COLO668 (cell line): Measurements from ENCODE around the gene COMMD10.

Experiments
- DNase-seq: peaks from one replicate; lab custom pipeline; 2025; ENCODE audit not compliant: unreplicated experiment; lab: John Stamatoyannopoulos, UW

The COMMD10 gene

GRCh38 chr5:116281309-116281708, 196.5 kb downstream of the COMMD10 start:
- no peak for DNase-seq

- no peak for DNase-seq
Observed at GRCh38 chr5:116288524-116288923, 203.7 kb downstream of the COMMD10 start.

GRCh38 chr5:116289276-116289675, 204.5 kb downstream of the COMMD10 start:
- DNase-seq, result no peak

- DNase-seq, result no peak
Observed at GRCh38 chr5:116291271-116291670, 206.4 kb downstream of the COMMD10 start.

GRCh38 chr5:116292321-116292720, 207.5 kb downstream of the COMMD10 start:
- DNase-seq, result no peak

GRCh38 chr5:116296335-116297072, 211.7 kb downstream of the COMMD10 start:
- DNase-seq, result no peak

DNA sequence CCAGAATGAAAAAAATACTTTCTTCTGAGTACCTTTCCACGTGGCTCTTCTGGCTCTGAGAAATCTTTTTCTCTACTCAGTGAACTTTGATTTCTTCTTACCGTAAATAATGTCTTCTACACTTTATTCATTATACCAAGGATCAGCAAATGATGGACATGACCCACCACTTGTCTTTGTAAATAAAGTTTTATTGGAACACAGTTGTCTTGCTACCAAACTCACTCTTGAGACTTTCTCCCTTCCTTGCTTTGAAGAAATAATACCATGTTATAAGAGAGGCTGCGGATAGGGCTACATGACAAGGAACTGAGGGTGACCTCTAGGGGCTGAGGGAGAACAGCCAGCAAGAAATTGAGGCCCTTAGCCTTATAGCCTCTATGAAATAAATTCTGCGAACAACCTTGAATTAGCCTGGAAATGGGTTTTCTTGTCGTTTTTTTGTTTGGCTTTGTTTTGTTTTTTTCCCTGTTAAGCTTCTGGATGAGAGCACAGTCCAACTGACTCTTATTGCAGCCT, 212.5 kb downstream of the COMMD10 start:
- DNase-seq, result no peak

DNA sequence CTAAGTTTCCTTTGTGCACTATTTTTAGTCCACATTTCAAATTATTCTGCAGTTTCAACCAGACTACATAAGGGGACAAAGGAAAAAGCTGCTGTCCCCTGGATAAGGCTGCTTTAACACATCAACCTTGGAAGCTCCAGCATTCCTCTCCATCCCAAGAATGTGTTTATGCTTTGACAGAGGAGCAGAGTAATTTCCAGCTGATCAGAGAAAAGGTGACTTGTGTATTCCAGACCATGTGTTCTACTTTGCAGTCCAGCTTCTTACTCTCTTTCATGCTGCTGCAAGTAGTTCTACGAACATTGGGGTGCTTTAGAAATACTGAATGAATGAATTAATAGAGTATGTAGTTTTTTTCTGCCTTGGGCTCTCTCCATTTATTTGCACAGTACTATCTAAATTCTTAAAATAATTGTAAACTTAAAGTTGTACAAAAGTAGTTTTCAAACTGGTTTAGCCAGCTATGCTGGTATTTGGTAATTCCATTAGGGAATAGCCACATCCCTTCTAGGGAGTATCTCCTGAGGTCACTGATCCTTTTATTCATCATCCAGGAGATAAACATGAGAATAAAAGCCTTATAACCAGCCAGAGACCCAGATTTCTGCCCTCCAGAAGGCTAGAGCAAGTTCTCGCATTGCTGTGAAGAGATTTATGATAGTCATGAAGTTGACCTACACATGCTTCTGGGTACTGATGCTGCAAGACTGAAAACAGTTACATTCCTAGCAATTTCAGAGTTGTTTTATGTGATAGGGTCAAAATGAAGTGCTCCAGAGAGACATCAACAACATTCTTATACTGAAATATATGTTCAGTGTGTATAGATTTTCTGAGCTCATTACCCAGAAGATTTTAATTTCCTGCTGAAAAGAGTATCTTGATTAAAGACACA, 215.2 kb downstream of the COMMD10 start:
- no peak for DNase-seq

DNA sequence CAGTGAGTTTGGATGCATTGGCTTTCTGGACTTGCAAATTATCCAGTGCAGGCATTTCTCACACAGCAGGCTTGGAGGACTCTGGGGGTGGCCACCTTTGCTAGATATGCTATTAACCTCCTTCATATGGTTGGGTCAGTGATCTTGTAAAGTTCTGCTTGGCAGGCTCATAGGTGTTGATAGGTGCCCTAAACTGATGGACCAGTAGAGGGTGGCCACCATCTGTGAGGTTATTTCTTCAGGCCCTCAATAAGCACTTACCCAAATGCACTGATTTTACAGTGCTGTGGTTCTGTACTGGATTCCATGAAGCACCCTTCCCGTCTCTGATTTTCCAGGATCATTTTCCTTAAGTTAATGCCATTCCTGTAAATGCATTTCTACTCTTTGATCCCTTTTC, 216.3 kb downstream of the COMMD10 start:
- DNase-seq, result no peak

- no peak for DNase-seq
Observed at GRCh38 chr5:116303340-116303739, 218.5 kb downstream of the COMMD10 start.

- no peak for DNase-seq
Observed at GRCh38 chr5:116303810-116304209, 219.0 kb downstream of the COMMD10 start.

GRCh38 chr5:116305899-116306298, 221.1 kb downstream of the COMMD10 start:
- DNase-seq, result no peak

DNA sequence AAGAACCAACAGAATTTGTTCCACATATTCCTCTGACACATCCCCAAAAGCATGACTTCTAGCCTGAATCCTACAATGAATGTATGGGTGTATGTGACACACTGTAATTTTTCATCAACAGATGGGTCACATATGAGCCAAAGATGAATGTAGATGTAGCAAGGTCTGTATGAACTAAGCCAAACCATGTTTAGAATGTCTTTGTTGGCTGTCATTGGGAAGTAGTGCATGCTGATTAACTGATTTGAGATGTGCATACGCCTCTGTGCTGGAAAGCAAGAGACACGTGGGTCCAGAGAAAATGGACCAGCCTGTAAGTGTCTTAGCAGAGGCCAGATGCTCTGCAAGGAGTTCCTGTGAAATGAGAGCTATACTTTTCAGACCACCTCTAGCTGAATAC, 222.0 kb downstream of the COMMD10 start:
- no peak for DNase-seq

DNA sequence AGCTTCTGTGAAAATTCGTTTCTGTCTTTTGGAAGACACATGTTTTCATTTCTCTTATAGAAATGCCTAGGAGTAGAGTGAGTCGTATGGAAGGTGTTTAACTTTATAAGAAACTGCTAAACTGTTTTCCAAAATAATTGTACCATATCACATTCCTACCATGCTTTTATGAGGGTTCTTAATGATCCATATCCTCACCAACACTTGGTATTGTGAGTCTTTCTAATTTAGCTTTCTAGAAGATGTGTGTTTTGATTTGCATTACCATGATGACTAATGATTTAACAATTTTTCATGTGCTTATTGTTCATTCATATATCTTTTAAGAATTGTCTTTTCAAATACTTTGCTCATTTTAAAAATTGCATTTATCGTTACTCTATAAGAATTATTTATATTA, 223.6 kb downstream of the COMMD10 start:
- DNase-seq, result no peak

DNA sequence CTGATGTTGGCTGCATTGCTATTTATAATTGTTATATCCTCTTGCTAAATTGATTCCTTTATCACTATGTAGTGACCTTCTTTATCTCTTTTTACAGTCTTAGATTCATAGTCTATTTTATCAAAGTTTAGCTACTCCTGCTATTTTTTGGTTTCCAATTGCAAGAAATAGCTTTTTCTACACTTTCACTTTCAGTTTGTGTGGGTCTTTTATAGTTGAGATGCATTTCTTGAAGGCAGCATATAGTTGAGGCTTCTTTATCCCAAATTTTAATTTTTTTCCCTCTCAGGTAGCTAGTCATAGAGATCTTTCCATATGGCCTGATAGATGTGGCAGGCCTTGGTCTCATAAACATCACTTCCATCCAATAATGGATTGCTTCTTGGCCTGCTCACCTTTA, 228.5 kb downstream of the COMMD10 start:
- DNase-seq, result no peak

DNA sequence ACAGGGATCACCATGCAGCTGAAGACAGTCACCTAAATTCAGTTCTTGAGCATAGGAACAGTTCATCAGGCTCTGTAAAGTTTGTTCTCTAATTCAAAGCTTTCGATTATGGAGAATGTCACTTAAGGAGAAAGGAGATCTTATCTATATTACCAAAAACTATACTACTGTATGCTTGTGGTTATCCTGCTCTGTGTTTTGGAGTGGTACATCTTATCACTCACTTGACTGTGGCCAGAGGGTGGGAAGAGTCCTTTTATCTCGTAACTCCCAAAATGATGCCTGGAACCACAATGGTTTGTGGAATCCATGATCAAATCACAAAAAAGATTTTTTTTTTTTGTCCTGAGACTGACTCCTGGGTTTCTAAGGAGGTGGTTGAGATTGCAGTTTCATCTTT, 230.7 kb downstream of the COMMD10 start:
- DNase-seq, result no peak

DNA sequence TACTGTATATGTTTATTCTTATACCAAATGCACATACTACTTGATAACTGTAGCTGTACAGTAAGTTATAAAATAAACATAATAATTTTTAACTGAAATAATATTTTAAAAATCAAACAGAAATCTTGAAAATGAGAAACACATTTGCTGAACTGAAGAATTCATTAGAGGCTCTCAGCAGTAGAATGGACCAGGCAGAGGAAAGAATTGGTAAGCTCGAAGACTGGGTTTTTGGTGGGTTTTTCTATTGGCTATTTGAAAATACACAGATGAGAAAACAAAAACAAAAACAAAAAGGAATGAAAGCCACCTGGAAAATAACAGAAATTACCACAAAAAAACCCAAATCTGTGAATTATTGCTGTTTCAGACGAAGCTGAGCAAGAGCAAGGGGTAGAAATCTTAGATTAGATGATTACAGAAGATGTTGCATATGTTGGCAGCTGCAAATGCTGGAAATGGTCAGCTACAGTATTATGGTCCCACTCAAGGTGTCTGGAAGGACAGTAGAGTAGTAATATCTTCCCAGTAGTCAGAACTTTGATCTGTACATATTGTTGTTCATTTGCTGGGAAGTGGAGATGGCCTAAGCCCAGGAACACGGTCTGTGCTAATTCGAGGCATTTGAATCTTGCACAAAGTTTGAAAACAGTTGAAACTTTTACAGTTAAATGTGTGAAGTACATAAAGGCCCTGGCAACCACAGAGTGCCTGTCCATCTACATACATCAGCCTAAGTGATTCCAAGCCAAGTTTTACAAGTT, 233.4 kb downstream of the COMMD10 start:
- no peak for DNase-seq

DNA sequence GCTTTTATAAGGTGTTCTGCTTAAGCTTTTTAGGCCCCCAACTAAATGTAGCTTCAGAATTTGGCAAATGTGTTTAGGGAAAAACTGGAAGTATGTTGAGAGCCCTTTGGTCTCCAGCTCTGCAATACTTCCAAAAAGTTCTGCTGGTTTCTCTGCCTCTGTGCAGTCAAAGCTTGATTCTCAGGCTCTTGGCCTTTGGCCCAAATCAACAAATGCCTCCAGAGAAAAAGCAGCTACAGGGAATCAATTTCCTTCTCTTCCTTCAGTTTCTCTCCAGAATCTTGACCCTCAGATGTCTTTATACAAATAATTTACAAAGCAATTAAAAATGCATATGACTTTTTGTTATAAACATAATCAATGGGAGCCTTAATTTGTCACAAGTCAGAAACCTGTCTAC, 235.7 kb downstream of the COMMD10 start:
- DNase-seq, result no peak

- DNase-seq, result no peak
Observed at GRCh38 chr5:116329503-116329902, 244.7 kb downstream of the COMMD10 start.

GRCh38 chr5:116340799-116341198, 256.0 kb downstream of the COMMD10 start:
- no peak for DNase-seq
